Measurements from ENCODE around the gene IGSF5. TPM values are rescaled to one million over a fixed set of nuclear protein-coding genes. Genes with fewer than 3 reads are reported as not detected.
"Not testable (repeated sequence)": the region's sequence is repeated elsewhere in the genome, so short reads cannot be mapped to it uniquely, and the experiment has no call there.

IGSF5 gene
- not detected in 2 replicates for total RNA-seq (2014; rRNA removed)
- Bru-seq, nascent RNA, result percentile 15 among the genes with signal in this experiment
- percentile 10 among the genes with signal in this experiment for BruChase-seq, experiment 1, labeled RNA remaining after a 6-hour chase
- percentile 20 among the genes with signal in this experiment for BruChase-seq, experiment 2, labeled RNA remaining after a 2-hour chase
- long read RNA-seq, partial matches to known transcripts, result 0 of 2 reads
- long read RNA-seq, other reads (novel, unspliced or antisense), result 2 of 2 reads

GRCh38 chr21:39744883-39745282, at the start of gene IGSF5:
TSS of gene IGSF5 (plus strand) at chr21:39745183. CDS start at chr21:39745510, 327 bp downstream.
- H2AFZ ChIP-seq (ENCODE audit: low read length); H4K20me1 ChIP-seq (ENCODE audit: low read length); intact Hi-C loops (cut with micrococcal nuclease); H3K9me3 ChIP-seq (ENCODE audit: low read length); BruUV-seq (replicated peaks); H3K9ac ChIP-seq (ENCODE audit: low read length); H3F3A ChIP-seq (ENCODE audit: low read length, unreplicated experiment); DNase-seq; H3K79me2 ChIP-seq (ENCODE audit: low read length); H3K9me2 ChIP-seq (replicated peaks; ENCODE audit: low read length); H3K4me2 ChIP-seq (ENCODE audit: low read length); ATAC-seq; H3K27ac ChIP-seq (ENCODE audit: low read length); CTCF ChIA-PET; H3K4me3 ChIP-seq (ENCODE audit: low read length); POLR2A ChIA-PET (ENCODE audit: unreplicated experiment); H3K36me3 ChIP-seq (ENCODE audit: low read depth, low read length): not testable (repeated sequence)
- peaks cover 13% of the 10 kb centered on the region for H3K27me3 ChIP-seq (ENCODE audit: low read length)
- peaks cover 15% of the 10 kb centered on the region for H3K4me1 ChIP-seq (ENCODE audit: insufficient read depth, low read length)

GRCh38 chr21:39696196-39696595, 48.8 kb upstream of the IGSF5 start:
- H3K9ac ChIP-seq (ENCODE audit: low read length), result no peak overlapping the region
- no TSS peak for BruUV-seq (replicated peaks)
- H3K79me2 ChIP-seq (ENCODE audit: low read length), result no peaks in the 10 kb centered on the region
- no peak overlapping the region for H3K4me3 ChIP-seq (ENCODE audit: low read length)
- ATAC-seq (no peak), DNase-seq (no peak)
- POLR2A ChIA-PET (ENCODE audit: unreplicated experiment), result no interaction called here
- no peak for TF ChIP-seq EZH2 (IDR thresholded peaks at IDR 0.05; ENCODE audit: low read length, unreplicated experiment)
- TF ChIP-seq EZH2phosphoT487 (IDR thresholded peaks at IDR 0.05; ENCODE audit: borderline replicate concordance, low read length), result no peak
- TF ChIP-seq, protein P1, sequence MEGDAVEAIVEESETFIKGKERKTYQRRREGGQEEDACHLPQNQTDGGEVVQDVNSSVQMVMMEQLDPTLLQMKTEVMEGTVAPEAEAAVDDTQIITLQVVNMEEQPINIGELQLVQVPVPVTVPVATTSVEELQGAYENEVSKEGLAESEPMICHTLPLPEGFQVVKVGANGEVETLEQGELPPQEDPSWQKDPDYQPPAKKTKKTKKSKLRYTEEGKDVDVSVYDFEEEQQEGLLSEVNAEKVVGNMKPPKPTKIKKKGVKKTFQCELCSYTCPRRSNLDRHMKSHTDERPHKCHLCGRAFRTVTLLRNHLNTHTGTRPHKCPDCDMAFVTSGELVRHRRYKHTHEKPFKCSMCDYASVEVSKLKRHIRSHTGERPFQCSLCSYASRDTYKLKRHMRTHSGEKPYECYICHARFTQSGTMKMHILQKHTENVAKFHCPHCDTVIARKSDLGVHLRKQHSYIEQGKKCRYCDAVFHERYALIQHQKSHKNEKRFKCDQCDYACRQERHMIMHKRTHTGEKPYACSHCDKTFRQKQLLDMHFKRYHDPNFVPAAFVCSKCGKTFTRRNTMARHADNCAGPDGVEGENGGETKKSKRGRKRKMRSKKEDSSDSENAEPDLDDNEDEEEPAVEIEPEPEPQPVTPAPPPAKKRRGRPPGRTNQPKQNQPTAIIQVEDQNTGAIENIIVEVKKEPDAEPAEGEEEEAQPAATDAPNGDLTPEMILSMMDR (conservative IDR thresholded peaks at IDR 0.05; ENCODE audit: low read depth, low read length), result no peak
- CTCF ChIA-PET, result no interaction called here
- no peak overlapping the region for H3K4me2 ChIP-seq (ENCODE audit: low read length)
- intact Hi-C loops (cut with micrococcal nuclease), result no loop called here
- no peaks in the 10 kb centered on the region for H3K9me2 ChIP-seq (replicated peaks; ENCODE audit: low read length)
- H3K9me3 ChIP-seq (ENCODE audit: low read length), result no peaks in the 10 kb centered on the region
- no peaks in the 10 kb centered on the region for H3K4me1 ChIP-seq (ENCODE audit: insufficient read depth, low read length)
- no peak overlapping the region for H2AFZ ChIP-seq (ENCODE audit: low read length)
- no peaks in the 10 kb centered on the region for H3F3A ChIP-seq (ENCODE audit: low read length, unreplicated experiment)
- no peaks in the 10 kb centered on the region for H4K20me1 ChIP-seq (ENCODE audit: low read length)
- no peaks in the 10 kb centered on the region for H3K36me3 ChIP-seq (ENCODE audit: low read depth, low read length)
- no peaks in the 10 kb centered on the region for H3K27me3 ChIP-seq (ENCODE audit: low read length)
- H3K27ac ChIP-seq (ENCODE audit: low read length), result no peak overlapping the region

- CTCF ChIA-PET, result no interaction called here
- no peaks in the 10 kb centered on the region for H3K9me2 ChIP-seq (replicated peaks; ENCODE audit: low read length)
- intact Hi-C loops (cut with micrococcal nuclease), result no loop called here
- H3K79me2 ChIP-seq (ENCODE audit: low read length), result no peaks in the 10 kb centered on the region
- ATAC-seq, result no peak
- BruUV-seq (replicated peaks), result no TSS peak
- H3K36me3 ChIP-seq (ENCODE audit: low read depth, low read length), result no peaks in the 10 kb centered on the region
- no peaks in the 10 kb centered on the region for H4K20me1 ChIP-seq (ENCODE audit: low read length)
- H3K27me3 ChIP-seq (ENCODE audit: low read length), result no peaks in the 10 kb centered on the region
- no peak overlapping the region for H3K9ac ChIP-seq (ENCODE audit: low read length)
- DNase-seq, result no peak
- H3F3A ChIP-seq (ENCODE audit: low read length, unreplicated experiment), result no peaks in the 10 kb centered on the region
- POLR2A ChIA-PET (ENCODE audit: unreplicated experiment), result no interaction called here
- no peak overlapping the region for H3K27ac ChIP-seq (ENCODE audit: low read length)
- H3K9me3 ChIP-seq (ENCODE audit: low read length), result no peaks in the 10 kb centered on the region
- H3K4me1 ChIP-seq (ENCODE audit: insufficient read depth, low read length), result no peaks in the 10 kb centered on the region
- no peak overlapping the region for H3K4me3 ChIP-seq (ENCODE audit: low read length)
- H3K4me2 ChIP-seq (ENCODE audit: low read length), result no peak overlapping the region
- TF ChIP-seq, protein P1 (conservative IDR thresholded peaks at IDR 0.05; ENCODE audit: low read depth, low read length), result no peak
- TF ChIP-seq EZH2 (IDR thresholded peaks at IDR 0.05; ENCODE audit: low read length, unreplicated experiment) (no peak), EZH2phosphoT487 (IDR thresholded peaks at IDR 0.05; ENCODE audit: borderline replicate concordance, low read length) (no peak)
- H2AFZ ChIP-seq (ENCODE audit: low read length), result no peak overlapping the region
These were observed 48.4 kb upstream of the IGSF5 start for GRCh38 chr21:39696618-39697017.
